Measurements from ENCODE around the gene RICTOR. TPM values are rescaled to one million over a fixed set of nuclear protein-coding genes. Genes with fewer than 3 reads are reported as not detected.

The RICTOR gene
- total RNA-seq, 2 donors from 2014 or later: 18.7 to 25.1 TPM

DNA sequence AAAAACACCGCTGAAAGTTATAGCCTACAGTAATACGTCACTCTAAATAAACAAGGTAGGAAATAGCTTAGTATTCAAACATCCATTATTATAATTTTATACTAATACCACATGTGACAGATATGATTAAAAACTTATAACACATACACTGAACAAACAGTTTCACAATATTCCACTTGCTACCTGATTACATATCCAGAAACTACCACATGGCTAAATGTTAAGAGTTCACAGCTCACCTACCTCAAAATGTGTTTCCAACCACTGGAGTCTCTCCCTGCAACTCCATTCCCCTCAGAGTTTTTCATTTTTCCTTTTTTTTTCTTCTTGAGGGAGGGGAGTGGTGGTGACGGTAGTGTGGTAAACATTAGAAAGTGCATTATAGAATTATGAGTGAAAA is 12.1 kb downstream of the RICTOR start:
- Histone ChIP-seq H3K4me1 (peaks cover 0 to 48% of the 10 kb centered on the region in 2 donors), H3K27ac (peak overlapping the region in 1 of 2 donors; percentile 12), H3K36me3 (peaks cover 12% of the 10 kb centered on the region), H3K27me3 (no peaks in the 10 kb centered on the region), H3K9me3 (no peaks in the 10 kb centered on the region), H3K4me3 (no peak overlapping the region)
- TF ChIP-seq, protein P1, sequence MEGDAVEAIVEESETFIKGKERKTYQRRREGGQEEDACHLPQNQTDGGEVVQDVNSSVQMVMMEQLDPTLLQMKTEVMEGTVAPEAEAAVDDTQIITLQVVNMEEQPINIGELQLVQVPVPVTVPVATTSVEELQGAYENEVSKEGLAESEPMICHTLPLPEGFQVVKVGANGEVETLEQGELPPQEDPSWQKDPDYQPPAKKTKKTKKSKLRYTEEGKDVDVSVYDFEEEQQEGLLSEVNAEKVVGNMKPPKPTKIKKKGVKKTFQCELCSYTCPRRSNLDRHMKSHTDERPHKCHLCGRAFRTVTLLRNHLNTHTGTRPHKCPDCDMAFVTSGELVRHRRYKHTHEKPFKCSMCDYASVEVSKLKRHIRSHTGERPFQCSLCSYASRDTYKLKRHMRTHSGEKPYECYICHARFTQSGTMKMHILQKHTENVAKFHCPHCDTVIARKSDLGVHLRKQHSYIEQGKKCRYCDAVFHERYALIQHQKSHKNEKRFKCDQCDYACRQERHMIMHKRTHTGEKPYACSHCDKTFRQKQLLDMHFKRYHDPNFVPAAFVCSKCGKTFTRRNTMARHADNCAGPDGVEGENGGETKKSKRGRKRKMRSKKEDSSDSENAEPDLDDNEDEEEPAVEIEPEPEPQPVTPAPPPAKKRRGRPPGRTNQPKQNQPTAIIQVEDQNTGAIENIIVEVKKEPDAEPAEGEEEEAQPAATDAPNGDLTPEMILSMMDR (IDR thresholded peaks at IDR 0.05): no peak
- no peak for DNase-seq (ENCODE audit: low spot score)

DNA sequence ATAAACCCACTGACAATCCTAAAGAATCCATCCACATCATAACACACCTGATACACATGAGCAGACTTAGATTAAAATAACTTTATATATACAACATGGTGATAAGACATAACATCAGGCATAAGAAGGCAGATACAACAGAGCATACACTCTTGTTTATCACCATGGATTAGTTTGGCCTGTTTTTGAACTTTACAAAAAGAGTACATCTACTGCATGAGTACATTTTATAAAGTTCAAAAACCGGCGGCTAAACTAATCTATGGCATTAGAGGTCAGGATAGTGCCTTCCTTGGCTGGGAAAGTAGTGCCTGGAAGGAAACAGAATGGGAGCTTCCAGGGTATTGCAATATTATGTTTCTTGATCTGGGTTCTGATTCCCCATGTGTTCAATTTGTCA is 15.1 kb downstream of the RICTOR start:
- no peak overlapping the region for H3K27ac ChIP-seq

DNA sequence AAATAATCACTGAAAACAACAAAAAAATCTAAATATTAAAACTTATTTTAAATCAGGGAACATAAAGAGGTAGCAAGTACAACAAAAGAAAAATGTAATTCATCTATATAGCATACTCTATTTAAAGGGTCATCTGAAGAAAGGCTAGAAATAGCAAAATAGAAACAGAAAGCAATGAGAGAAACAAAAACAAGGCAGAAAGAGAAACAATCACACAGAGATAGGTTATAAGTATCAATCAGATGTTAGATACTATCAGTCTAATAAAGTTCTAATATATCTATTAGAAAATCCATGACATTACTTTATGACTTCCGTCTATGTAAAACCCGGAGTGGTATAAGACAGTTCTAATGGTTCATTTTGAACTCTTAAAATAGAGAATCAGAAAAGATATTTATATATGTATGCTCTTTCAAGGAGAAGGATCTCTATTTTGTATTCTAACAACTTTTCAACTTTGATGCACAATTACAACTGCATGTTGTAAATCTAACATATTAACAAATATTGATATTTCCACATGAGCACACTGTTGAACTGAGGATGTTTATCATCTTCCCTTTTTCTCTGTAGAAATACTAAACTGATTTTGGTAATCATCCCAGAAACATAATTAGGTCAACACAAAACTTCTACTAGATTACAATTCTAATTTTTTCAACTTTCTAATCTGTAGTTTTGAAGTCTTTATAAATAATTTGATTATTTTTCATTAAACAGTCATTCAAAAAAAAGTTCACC is 15.8 kb downstream of the RICTOR start:
- H3K27me3 ChIP-seq: no peaks in the 10 kb centered on the region
- no peaks in the 10 kb centered on the region for H3K9me3 ChIP-seq
- no peaks in the 10 kb centered on the region for H3K36me3 ChIP-seq
- no peak for DNase-seq (ENCODE audit: low spot score)
- TF ChIP-seq, protein P1 (IDR thresholded peaks at IDR 0.05): no peak
- H3K27ac ChIP-seq: peak overlapping the region in 1 of 2 donors; percentile 23
- H3K4me3 ChIP-seq: peak overlapping the region in 1 of 2 donors; percentile 19
- peaks cover 0 to 59% of the 10 kb centered on the region in 2 donors for H3K4me1 ChIP-seq

More for the DNA sequence above, 15.1 kb downstream of the RICTOR start:
- H3K4me3 ChIP-seq: no peak overlapping the region
- TF ChIP-seq, protein P1 (IDR thresholded peaks at IDR 0.05): no peak
- DNase-seq (ENCODE audit: low spot score): no peak
- peaks cover 0 to 64% of the 10 kb centered on the region in 2 donors for H3K4me1 ChIP-seq
- no peaks in the 10 kb centered on the region for H3K36me3 ChIP-seq
- H3K27me3 ChIP-seq: no peaks in the 10 kb centered on the region
- no peaks in the 10 kb centered on the region for H3K9me3 ChIP-seq

DNA sequence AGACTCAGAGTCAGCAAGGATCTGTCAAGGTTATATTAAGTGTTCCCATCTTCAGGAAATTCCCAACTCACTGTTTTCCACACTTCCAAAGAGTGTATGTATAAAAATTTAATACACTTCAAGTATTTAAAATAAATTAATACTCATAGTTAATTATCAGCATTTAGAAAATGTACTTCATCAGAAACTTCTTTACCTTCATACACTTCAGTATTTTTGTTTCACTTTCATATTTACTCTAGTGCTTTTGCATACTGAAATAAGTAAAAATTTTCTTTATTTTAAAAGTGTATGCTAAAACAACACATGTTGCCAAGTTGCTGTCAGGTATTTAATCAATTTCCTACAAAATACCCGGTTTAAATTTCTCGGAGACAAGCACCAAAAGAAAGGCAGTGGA is 16.5 kb downstream of the RICTOR start:
- no peaks in the 10 kb centered on the region for H3K27me3 ChIP-seq
- TF ChIP-seq, protein P1 (IDR thresholded peaks at IDR 0.05): no peak
- H3K4me3 ChIP-seq: peak overlapping the region in 1 of 2 donors; percentile 19
- no peaks in the 10 kb centered on the region for H3K36me3 ChIP-seq
- H3K27ac ChIP-seq: peak overlapping the region in 1 of 2 donors; percentile 23
- H3K4me1 ChIP-seq: peaks cover 0 to 53% of the 10 kb centered on the region in 2 donors
- no peak for DNase-seq (ENCODE audit: low spot score)
- no peaks in the 10 kb centered on the region for H3K9me3 ChIP-seq

DNA sequence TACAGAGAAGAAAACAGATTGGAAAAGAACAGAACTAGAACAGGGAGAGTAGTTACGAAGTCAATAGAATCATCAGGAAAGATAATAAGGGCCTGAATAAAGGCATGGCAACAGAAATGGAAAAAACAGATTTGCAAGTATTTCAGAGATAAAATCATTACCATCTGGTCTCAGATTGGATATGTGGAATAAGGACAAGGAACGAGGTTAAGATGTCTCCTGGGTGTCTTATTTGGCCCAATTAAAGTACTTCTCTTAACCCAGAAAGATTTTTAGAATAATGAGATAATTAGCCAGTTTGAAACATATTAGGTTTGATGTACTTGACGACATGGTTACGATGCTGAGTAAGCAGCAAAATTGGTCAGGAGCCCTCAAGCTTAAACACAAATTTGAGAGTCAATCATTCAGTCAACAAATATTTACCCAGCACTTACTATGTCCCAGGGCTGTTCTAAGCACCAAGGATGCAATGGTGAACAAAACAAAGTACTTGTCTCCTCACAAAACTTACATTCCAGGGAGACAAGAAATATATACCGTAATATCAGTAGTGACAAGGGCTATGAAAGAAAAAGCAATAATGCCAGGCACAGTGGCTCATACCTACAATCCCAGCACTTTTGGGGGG is 18.3 kb downstream of the RICTOR start:
- Histone ChIP-seq H3K27ac (peak overlapping the region in 1 of 2 donors; percentile 27), H3K9me3 (no peaks in the 10 kb centered on the region), H3K4me3 (no peak overlapping the region), H3K27me3 (no peaks in the 10 kb centered on the region), H3K4me1 (peaks cover 0 to 46% of the 10 kb centered on the region in 2 donors), H3K36me3 (no peaks in the 10 kb centered on the region)
- DNase-seq (ENCODE audit: low spot score): no peak
- TF ChIP-seq, protein P1 (IDR thresholded peaks at IDR 0.05): no peak
